GM23338 (cell line): ENCODE data around the gene TMEM131L. TPM values are rescaled to one million over a fixed set of nuclear protein-coding genes. Genes with fewer than 3 reads are reported as not detected.

Source experiments
- ATAC-seq: fragments of 200-7000 bp; cut with Tn5 transposase; 3 replicates; pipeline ENCODE4 v1.9.1; 2020
- DNase-seq: peaks from one replicate; pipeline ENCODE4 v3.0.0-alpha.2; 2015; ENCODE audit warnings: low spot score
- H2AFZ ChIP-seq: fragments of 200-600 bp; sonication (generic); 2 replicates; pipeline ENCODE4 v1.8.0; 2016; ENCODE audit warnings: antibody characterized with exemption, mild to moderate bottlenecking, moderate library complexity
- H3F3A ChIP-seq: fragments of 200-600 bp; sonication (generic); replicated peaks from 2 replicates; pipeline ENCODE4 v1.8.0; 2017; ENCODE audit warnings: antibody characterized with exemption, mixed run types, low read depth
- H3K27ac ChIP-seq: fragments of 200-600 bp; sonication (generic); 2 replicates; pipeline ENCODE4 v1.6.1; 2016; ENCODE audit warnings: low read depth
- H3K27me3 ChIP-seq: fragments of 200-600 bp; sonication (generic); 2 replicates; pipeline ENCODE4 v1.8.0; 2016; ENCODE audit warnings: mild to moderate bottlenecking, mixed run types, moderate library complexity; ENCODE audit not compliant: insufficient read depth
- H3K36me3 ChIP-seq: fragments of 200-600 bp; sonication (generic); 2 replicates; pipeline ENCODE4 v1.8.0; 2016; ENCODE audit warnings: mild to moderate bottlenecking; ENCODE audit not compliant: insufficient read depth
- H3K4me1 ChIP-seq: fragments of 200-600 bp; sonication (generic); 2 replicates; pipeline ENCODE4 v1.8.0; 2016; ENCODE audit warnings: mild to moderate bottlenecking, moderate library complexity; ENCODE audit not compliant: insufficient read depth
- H3K4me2 ChIP-seq: fragments of 200-600 bp; sonication (generic); 2 replicates; pipeline ENCODE4 v1.7.1; 2017; ENCODE audit warnings: mixed run types
- H3K4me3 ChIP-seq: fragments of 200-600 bp; sonication (generic); 2 replicates; pipeline ENCODE4 v1.6.1; 2016; ENCODE audit warnings: mixed run types
- H3K79me2 ChIP-seq: fragments of 200-600 bp; sonication (generic); replicated peaks from 2 replicates; pipeline ENCODE4 v1.8.0; 2017; ENCODE audit warnings: mild to moderate bottlenecking; ENCODE audit not compliant: insufficient read depth
- H3K9me2 ChIP-seq: fragments of 200-600 bp; sonication (generic); 2 replicates; pipeline ENCODE4 v1.8.0; 2017; ENCODE audit not compliant: insufficient read depth
- H4K20me1 ChIP-seq: fragments of 200-600 bp; sonication (generic); replicated peaks from 2 replicates; pipeline ENCODE4 v1.8.0; 2017; ENCODE audit warnings: mild to moderate bottlenecking; ENCODE audit not compliant: insufficient read depth
- H3K27ac Mint-ChIP-seq: 2 replicates; pipeline ENCODE4 v1.8.0; 2020; ENCODE audit warnings: inconsistent platforms, mild to moderate bottlenecking, moderate library complexity, mixed read lengths
- H3K27me3 Mint-ChIP-seq: 3 replicates; pipeline ENCODE4 v1.8.0; 2022; ENCODE audit warnings: low read depth, mild to moderate bottlenecking, moderate library complexity, mixed read lengths, inconsistent platforms; ENCODE audit not compliant: insufficient read depth, poor library complexity
- H3K36me3 Mint-ChIP-seq: 3 replicates; pipeline ENCODE4 v1.8.0; 2021; ENCODE audit warnings: low read depth, mild to moderate bottlenecking, inconsistent platforms, moderate library complexity, mixed read lengths
- H3K4me1 Mint-ChIP-seq: 3 replicates; pipeline ENCODE4 v1.8.0; 2020; ENCODE audit warnings: mild to moderate bottlenecking, inconsistent platforms, mixed read lengths
- H3K4me3 Mint-ChIP-seq: 3 replicates; pipeline ENCODE4 v1.8.0; 2021; ENCODE audit warnings: moderate library complexity, mild to moderate bottlenecking, inconsistent platforms, mixed read lengths
- H3K9me3 Mint-ChIP-seq: 3 replicates; pipeline ENCODE4 v1.8.0; 2020; ENCODE audit warnings: moderate library complexity, mild to moderate bottlenecking, inconsistent platforms, mixed read lengths
- EZH2phosphoT487 ChIP-seq: fragments of 200-600 bp; sonication (generic); IDR thresholded peaks from one replicate; pipeline ENCODE4 v1.8.1; 2018; ENCODE audit warnings: antibody characterized with exemption; ENCODE audit not compliant: unreplicated experiment
- NANOG ChIP-seq: IDR thresholded peaks from 2 replicates; pipeline ENCODE4 v1.6.1; 2016; ENCODE audit warnings: antibody characterized with exemption, borderline replicate concordance
- POLR2AphosphoS5 ChIP-seq: IDR thresholded peaks from 2 replicates; pipeline ENCODE4 v1.6.1; 2016; ENCODE audit warnings: antibody characterized with exemption, low read depth
- polyA plus RNA-seq: library from polyadenylated mRNA; unstranded; fragments of >200 nt; fragmentation: Nextera tagmentation; extraction: Ambion mirVana; gene quantifications from 2 replicates; pipeline ENCODE4 v1.2.1, GENCODE V29; 2016
- total RNA-seq: library from RNA; depleted of rRNA; stranded (reverse); fragments of >200 nt; shearing (Covaris generic); gene quantifications from 2 replicates; pipeline ENCODE4 v1.2.3, GENCODE V29; 2014
- TF ChIP-seq, protein P1 (sequence below): IDR thresholded peaks from one replicate; pipeline ENCODE4 v1.6.1; 2018; ENCODE audit warnings: antibody characterized with exemption; ENCODE audit not compliant: unreplicated experiment
- TF ChIP-seq, protein P2 (sequence below), 2 experiments: fragments of 200-600 bp in 1 of 2; sonication (generic) in 1 of 2; conservative IDR thresholded peaks; 2 replicates each; pipeline versions ENCODE4 v1.5.1 to v1.6.1; 2016 to 2017; ENCODE audit warnings: antibody characterized with exemption in 2 of 2, low read depth in 2 of 2, mild to moderate bottlenecking in 2 of 2, moderate library complexity in 1 of 2

The TMEM131L gene
- total and polyA plus RNA-seq, 2 experiments from 2014 or later = 11.1 to 32.2 TPM

DNA sequence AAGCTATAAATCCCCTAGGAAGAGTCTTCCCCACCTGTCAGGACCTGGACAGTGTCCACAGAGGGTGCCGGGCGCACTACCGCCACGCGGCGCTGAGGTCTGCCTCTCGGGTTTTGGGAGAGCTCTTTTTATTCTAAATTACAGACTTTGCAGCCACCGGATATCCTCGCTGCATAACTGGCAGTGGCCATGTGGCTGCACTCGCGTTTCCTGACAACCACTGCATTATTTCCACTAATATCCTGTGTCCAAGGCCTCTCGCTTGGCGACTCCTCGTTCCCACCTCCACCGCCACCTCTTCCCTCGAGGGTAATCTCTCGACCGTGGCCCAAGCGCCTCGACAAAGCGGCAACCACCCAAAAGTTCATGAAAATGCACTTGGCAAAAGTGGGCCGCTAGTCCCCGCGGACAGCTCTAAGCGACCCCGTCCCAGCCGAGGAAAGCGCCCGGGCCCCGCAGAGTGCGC, 512 bp upstream of the TMEM131L start:
- Histone ChIP-seq H3K36me3 (peaks cover 9% of the 10 kb centered on the region; the same call in 1 of the 2 replicates), H3K9me2 (no peaks in the 10 kb centered on the region), H2AFZ (peak overlapping the region; percentile 100), H3K4me3 (peak overlapping the region; percentile 95), H3K27me3 (peaks cover 11% of the 10 kb centered on the region; the same call in 1 of the 2 replicates), H3K79me2 (peaks cover 38% of the 10 kb centered on the region), H3K4me2 (peak overlapping the region; percentile 97), H3K27ac (no peak overlapping the region), H3K4me1 (peaks cover 31% of the 10 kb centered on the region), H4K20me1 (peaks cover 14% of the 10 kb centered on the region), H3F3A (no peaks in the 10 kb centered on the region)
- peak overlapping the region; percentile 84 for H3K4me3 Mint-ChIP-seq
- peaks cover 8% of the 10 kb centered on the region for H3K27me3 Mint-ChIP-seq
- H3K27ac Mint-ChIP-seq = peak overlapping the region; percentile 79
- no peaks in the 10 kb centered on the region for H3K9me3 Mint-ChIP-seq
- DNase-seq (peak; percentile 63), ATAC-seq (peak; percentile 41)
- H3K36me3 Mint-ChIP-seq = peaks cover 3% of the 10 kb centered on the region; the same call in 2 of the 3 replicates
- peaks cover 27% of the 10 kb centered on the region for H3K4me1 Mint-ChIP-seq
- TF ChIP-seq, protein P1, sequence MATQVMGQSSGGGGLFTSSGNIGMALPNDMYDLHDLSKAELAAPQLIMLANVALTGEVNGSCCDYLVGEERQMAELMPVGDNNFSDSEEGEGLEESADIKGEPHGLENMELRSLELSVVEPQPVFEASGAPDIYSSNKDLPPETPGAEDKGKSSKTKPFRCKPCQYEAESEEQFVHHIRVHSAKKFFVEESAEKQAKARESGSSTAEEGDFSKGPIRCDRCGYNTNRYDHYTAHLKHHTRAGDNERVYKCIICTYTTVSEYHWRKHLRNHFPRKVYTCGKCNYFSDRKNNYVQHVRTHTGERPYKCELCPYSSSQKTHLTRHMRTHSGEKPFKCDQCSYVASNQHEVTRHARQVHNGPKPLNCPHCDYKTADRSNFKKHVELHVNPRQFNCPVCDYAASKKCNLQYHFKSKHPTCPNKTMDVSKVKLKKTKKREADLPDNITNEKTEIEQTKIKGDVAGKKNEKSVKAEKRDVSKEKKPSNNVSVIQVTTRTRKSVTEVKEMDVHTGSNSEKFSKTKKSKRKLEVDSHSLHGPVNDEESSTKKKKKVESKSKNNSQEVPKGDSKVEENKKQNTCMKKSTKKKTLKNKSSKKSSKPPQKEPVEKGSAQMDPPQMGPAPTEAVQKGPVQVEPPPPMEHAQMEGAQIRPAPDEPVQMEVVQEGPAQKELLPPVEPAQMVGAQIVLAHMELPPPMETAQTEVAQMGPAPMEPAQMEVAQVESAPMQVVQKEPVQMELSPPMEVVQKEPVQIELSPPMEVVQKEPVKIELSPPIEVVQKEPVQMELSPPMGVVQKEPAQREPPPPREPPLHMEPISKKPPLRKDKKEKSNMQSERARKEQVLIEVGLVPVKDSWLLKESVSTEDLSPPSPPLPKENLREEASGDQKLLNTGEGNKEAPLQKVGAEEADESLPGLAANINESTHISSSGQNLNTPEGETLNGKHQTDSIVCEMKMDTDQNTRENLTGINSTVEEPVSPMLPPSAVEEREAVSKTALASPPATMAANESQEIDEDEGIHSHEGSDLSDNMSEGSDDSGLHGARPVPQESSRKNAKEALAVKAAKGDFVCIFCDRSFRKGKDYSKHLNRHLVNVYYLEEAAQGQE = peak; percentile 37
- no peak for TF ChIP-seq NANOG

DNA sequence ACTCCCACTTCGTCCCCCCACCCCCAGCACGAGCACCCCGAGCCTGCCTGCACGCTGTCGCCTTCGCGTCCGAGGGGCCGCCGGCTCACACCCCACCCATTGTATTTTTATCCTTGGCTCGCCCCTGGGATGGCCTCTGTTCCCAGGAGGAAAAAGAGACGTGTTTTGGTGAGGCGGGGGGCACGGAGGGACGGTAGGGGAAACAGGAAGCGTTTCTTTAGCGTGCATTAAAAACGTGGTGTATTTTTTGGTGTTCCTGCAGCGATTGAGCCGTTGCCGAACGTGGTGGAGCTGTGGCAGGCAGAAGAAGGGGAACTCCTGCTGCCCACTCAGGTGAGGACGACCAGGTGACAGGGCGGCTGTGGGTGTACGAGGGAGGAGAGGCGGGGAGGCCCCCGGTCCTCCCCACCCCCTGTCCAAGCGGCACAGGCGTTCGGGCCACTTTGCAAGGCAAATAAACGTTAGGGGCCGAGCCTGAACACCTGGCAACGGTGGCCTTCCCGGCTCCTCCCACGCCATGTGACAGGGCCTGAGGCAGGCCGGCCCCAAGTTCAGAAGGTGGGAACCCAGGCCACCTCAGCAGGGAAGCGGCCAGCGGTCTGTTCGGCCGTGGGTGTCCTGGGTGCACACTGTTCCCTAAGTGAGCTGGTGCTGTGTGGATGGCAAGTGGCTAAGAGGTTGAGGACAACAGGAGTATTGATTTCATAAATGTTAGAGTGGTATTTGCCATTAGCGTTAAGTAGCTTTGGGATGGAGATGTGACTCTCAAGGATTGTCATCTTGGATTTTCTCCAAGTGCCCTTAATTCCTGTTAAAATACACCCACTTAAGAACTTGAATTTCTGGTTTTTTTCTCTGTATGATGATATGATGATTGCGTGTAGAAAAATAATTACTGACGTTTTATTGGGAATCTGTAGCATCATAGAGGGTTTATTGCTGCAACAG, 1.1 kb downstream of the TMEM131L start:
- H3K27ac Mint-ChIP-seq = peak overlapping the region; percentile 62; the same call in 1 of the 2 replicates
- ATAC-seq (peak; percentile 64), DNase-seq (peak; percentile 83)
- peaks cover 54% of the 10 kb centered on the region for H3K79me2 ChIP-seq
- H3K36me3 Mint-ChIP-seq = peaks cover 6% of the 10 kb centered on the region
- H3K9me3 Mint-ChIP-seq = no peaks in the 10 kb centered on the region
- peaks cover 11% of the 10 kb centered on the region; the same call in 1 of the 2 replicates for H3K27me3 ChIP-seq
- peak overlapping the region; percentile 93 for H3K4me3 Mint-ChIP-seq
- H3K4me3 ChIP-seq = peak overlapping the region; percentile 95
- TF ChIP-seq, protein P2, sequence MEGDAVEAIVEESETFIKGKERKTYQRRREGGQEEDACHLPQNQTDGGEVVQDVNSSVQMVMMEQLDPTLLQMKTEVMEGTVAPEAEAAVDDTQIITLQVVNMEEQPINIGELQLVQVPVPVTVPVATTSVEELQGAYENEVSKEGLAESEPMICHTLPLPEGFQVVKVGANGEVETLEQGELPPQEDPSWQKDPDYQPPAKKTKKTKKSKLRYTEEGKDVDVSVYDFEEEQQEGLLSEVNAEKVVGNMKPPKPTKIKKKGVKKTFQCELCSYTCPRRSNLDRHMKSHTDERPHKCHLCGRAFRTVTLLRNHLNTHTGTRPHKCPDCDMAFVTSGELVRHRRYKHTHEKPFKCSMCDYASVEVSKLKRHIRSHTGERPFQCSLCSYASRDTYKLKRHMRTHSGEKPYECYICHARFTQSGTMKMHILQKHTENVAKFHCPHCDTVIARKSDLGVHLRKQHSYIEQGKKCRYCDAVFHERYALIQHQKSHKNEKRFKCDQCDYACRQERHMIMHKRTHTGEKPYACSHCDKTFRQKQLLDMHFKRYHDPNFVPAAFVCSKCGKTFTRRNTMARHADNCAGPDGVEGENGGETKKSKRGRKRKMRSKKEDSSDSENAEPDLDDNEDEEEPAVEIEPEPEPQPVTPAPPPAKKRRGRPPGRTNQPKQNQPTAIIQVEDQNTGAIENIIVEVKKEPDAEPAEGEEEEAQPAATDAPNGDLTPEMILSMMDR (conservative IDR thresholded peaks at IDR 0.05; ENCODE audit: low read depth in 2 of 2) = 0 out of 4 replicates have a peak, but pooled peaks of 1 of the 2 experiments have one; percentile 0
- peak; percentile 54 for TF ChIP-seq POLR2AphosphoS5
- no peak for TF ChIP-seq EZH2phosphoT487
- 0 out of 2 replicates have a peak overlapping the region, but pooled peaks have one; percentile 60 for H3K27ac ChIP-seq
- peaks cover 21% of the 10 kb centered on the region for H4K20me1 ChIP-seq
- H3K36me3 ChIP-seq = peaks cover 9% of the 10 kb centered on the region; the same call in 1 of the 2 replicates
- no peaks in the 10 kb centered on the region for H3F3A ChIP-seq
- H2AFZ ChIP-seq = peak overlapping the region; percentile 89
- peaks cover 6% of the 10 kb centered on the region for H3K27me3 Mint-ChIP-seq
- H3K9me2 ChIP-seq = no peaks in the 10 kb centered on the region
- H3K4me1 Mint-ChIP-seq = peaks cover 29% of the 10 kb centered on the region
- H3K4me2 ChIP-seq = peak overlapping the region; percentile 96
- H3K4me1 ChIP-seq = peaks cover 31% of the 10 kb centered on the region
